Astrocyte of the hippocampus (primary cell): Measurements from ENCODE around the gene VSIG10.

Experiments
- DNase-seq: peaks from one replicate; pipeline ENCODE4 v3.0.0; 2011; ENCODE audit warnings: low read depth, low spot score

The VSIG10 gene

GRCh38 chr12:118060301-118061010 lies 43.4 kb downstream of the VSIG10 start:
- DNase-seq = peak; percentile 69

DNA sequence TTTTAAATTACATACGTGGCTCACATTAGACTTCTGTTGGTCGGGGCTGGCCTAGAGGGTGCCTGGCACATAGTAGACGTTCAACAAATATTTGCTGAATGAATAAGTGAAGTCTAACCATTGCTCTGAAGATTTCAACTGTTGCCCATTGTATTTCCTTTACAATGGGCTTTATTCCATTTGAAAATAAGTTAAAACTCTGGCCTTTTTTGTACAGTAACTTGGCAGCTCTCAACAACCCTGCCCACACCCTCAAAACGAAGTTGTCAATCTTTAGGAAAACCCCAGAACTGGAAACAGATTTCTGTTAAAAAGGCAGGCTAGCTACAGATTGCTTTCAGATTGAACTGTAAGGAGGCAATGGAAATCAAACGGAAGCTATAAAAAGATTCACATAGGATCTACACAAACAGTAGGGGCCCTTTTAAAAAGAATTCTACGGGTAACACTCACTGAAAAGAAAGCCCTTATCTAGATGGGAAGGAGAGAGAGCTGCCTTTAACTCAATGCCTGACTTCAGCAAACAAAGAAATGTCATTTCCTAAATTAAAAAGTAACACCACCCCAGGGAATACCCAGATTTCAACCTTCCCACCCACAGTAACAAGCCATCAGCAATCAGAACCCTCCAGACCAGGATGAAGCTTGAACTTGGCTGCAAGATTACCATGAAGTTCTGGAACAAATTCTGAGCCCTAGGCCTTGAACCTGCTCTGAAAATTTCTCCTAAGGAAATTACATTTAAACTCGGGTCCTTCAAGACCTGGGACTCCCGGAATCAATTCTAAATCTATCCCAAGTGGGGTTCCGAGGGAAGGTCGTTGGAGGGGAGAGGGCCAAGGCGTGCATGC lies 44.2 kb downstream of the VSIG10 start:
- peak; percentile 59 for DNase-seq

DNA sequence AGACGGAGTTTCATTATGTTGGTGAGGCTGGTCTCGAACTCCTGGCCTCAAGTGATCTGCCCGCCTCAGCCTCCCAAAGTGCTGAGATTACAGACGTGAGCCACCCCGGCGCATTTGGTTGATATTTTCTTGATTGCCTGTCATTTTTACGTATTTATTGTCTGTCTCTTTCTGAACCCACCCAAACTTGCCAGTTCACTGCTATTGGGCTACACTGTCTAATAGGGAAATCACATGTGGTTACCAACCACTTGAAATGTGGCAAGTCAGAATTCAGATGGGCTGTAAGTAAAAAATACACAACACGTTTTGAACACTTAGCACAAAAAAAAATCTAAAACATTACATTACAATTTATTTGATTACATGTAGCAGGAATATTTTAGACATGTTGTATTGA lies 44.9 kb downstream of the VSIG10 start:
- DNase-seq = peak; percentile 20

- DNase-seq = no peak
Measured at GRCh38 chr12:118058227-118058626, 45.6 kb downstream of the VSIG10 start.

GRCh38 chr12:118055865-118056773 lies 47.7 kb downstream of the VSIG10 start:
- DNase-seq = no peak

GRCh38 chr12:118055144-118055557 lies 48.7 kb downstream of the VSIG10 start:
- DNase-seq = peak; percentile 47

DNA sequence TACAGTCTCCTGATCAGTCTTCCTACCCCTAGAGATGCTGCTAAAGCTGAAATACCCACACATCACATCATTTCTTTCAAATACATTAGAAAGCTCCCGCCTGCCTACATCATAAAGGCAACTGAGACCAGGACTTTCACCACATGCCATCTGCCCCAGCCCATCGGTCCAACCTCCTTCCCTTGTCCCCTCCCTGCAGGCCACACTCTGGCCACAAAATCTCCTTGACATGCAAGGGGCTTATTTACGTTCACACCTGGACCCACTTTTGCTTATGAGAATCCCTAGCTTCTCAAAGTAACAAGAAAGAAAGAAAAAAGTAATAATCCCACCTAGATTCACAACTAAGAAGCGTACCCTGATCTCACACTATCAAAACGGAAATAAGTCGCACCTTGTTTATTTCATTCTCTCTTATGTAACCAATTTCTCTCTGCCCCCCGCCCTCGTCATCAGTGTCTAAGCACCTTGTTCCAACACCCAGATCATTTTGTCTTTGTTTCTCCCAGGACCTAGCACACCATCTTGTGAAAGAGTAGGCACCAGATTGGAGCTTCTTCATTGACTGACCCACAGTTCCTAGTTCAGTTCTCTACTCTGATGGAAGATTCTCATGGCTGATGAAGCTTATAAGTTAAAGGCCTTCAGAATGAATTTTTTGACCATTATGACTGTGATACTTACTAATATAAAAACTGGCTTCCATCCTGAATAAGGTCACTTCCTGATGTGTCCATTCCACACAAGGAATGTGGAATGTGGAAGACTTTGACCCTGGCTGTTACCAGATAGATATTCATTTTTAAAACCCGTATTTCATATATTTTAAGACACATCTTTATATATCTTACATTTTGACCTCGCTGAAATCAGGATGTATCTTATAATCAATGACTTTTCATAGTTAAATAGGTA lies 50.5 kb downstream of the VSIG10 start:
- no peak for DNase-seq

- peak; percentile 98 for DNase-seq
Measured at GRCh38 chr12:118052324-118053070, 51.3 kb downstream of the VSIG10 start.

- peak; percentile 16 for DNase-seq
Measured at GRCh38 chr12:118050972-118051910, 52.6 kb downstream of the VSIG10 start.

DNA sequence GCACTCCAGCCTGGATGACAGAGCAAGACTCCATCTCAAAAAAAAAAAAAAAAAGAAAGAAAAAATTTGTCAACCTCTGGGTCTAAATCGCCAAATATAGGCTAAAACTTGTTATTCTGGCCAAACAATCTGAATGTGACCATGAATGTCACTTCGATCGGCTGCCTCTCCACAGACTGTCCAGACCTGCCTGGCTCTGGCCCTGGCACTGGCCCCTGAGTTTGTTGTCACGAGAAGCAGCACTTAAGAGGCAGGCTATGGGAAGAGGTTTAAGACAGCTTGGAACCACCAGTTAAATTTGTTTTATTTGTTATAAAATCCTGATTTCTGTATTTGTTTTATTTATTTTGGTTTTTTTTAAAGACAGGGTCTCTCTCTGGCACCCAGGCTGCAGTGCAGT lies 57.4 kb downstream of the VSIG10 start:
- no peak for DNase-seq

DNA sequence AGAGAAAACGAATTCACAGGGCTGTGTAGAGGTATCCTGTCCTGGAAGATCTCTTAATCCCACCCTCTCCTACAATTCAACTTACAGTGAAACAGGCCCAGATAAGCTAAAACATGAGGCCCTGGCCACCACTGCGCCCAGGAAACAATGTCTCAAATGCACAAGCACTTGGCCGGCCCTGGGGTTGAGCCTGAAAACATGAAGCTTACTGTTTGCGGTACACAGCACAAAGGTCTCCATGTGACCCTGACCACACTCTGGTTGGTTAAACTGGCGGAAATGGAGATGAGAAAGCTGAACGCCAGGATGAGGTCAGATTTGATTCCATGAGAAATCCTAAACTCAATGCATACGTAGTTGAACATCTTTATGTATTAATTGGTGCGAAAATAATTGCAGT lies 59.2 kb downstream of the VSIG10 start:
- DNase-seq = no peak

- no peak for DNase-seq
Measured at GRCh38 chr12:118044075-118044474, 59.7 kb downstream of the VSIG10 start.

DNA sequence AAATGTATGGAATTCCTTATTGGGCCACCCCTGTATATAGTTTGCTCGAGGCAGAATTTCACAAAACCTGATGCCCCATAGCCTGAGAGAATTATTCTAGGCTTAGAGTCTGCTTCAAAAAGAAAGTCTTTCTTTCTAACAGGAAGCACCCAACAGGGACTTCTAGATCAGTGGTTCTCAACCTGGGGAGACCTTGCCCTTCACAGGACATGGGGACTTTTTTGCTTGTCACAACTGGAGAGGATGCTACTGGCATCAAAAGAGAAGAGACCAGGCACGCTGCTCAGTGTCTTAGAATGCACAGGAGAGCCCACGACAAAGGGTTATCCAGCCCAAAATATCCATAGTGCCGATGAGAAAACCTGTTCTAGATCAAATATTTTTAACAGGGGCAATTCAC lies 61.7 kb downstream of the VSIG10 start:
- no peak for DNase-seq

DNA sequence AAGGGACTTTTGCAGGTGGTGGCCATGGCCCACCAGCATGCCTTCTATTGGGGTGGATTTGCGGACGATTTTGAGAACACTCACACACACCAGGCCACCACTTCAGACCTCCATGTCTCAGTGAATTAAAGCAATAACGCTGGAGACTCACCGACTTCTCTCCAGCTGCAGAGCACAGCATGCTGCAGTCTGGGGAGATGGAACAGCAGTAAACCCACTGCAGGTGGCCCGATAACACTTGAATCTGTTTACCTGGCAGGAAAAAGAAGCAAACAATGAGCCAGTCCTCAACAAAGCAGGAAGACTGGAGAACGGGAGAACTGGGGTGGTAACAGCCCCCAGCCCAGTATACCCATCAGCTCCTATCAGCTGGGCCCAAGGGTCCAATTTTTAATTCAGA lies 65.7 kb downstream of the VSIG10 start:
- DNase-seq = no peak

DNA sequence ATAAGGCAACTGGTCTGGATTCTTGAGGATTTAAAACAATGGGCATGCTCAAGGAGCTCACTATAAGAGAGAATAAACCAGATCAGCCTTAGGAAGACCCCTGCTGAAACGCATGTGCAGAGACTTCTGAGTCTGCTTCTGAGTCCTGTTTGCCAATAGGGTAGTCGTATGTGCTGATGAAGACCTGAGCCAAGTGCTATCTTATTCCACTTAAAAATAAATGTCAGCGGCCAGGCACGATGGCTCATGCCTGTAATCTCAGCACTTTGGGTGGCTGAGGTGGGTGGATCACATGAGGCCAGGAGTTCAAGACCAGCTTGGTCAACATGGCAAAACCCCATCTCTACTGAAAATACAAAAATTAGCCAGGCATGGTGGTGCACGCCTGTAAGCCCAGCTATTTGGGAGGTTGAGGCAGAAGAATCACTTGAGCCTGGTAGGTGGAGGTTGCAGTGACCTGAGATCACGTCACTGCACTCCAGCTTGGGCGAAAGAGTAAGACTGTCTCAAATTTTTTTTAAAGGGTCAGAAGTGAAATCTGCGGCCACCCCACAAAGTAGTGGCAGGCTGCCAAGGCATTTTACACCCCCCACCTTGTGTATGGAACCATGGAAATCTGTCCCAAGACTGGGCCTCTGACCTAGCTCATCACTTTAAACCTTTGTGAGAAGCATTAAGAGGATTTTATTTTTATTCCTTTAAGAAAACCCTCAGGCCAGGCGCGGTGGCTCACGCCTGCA lies 67.0 kb downstream of the VSIG10 start:
- no peak for DNase-seq

DNA sequence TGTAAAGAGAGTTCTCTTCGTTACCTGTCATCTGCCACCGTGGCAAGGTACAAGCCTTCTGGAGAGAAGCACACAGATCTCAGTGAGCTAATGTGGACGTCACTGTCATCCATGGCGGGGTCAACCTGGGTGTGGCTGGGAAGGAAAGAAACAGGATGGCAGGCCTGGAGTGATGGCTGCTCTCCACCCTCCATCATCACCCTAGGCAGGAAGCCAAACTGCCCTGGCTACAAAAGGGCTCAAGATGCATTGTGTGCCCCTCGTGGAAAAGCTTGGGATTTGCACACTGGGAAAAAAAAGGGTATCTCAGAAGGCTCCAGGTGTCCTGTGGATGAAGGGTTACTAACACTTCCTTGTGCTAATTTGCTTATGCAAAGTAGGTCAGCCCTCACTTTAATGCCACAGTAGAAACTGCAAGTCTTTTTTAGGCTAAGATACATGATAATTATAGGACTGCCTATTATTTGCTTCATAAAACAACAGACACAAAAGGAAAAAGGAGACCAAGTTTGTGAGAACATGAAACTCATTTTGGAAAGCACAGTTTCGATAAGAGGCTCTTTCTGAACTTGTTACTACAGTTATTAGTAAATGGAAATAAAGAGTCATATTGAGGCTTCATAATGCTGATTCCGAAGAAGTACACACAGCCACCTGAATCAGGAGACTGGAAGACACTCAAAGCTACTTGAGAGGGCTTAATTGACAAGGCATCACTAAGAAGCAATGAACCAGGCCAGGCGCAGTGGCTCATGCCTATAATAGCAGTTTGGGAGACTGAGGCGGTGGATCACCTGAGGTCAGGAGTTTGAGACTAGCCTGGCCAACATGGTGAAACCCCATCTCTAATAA lies 68.4 kb downstream of the VSIG10 start:
- peak; percentile 51 for DNase-seq

- DNase-seq = peak; percentile 61
Measured at GRCh38 chr12:118034429-118035189, 69.2 kb downstream of the VSIG10 start.
